Fibroblast of villous mesenchyme (primary cell): ENCODE data around the gene DSEL. TPM values are rescaled to one million over a fixed set of nuclear protein-coding genes. Genes with fewer than 3 reads are reported as not detected.

Source experiments
- DNase-seq: peaks from one replicate; pipeline ENCODE4 v3.0.0-alpha.2; 2010; ENCODE audit warnings: low read depth
- H3K4me3 ChIP-seq: 2 replicates; pipeline ENCODE4 v1.5.1; 2011; ENCODE audit warnings: low read depth, mild to moderate bottlenecking, low read length
- total RNA-seq: library from RNA; depleted of rRNA; stranded (reverse); fragments of >200 nt; gene quantifications from 2 replicates; pipeline ENCODE4 v1.2.3, GENCODE V29; 2012
- TF ChIP-seq, protein P1 (sequence below): IDR thresholded peaks from 2 replicates; pipeline ENCODE4 v1.5.1; 2012; ENCODE audit warnings: low read depth, mild to moderate bottlenecking, low read length; ENCODE audit not compliant: insufficient read depth

The DSEL gene
- total RNA-seq, 1 donor = 218 TPM

DNA sequence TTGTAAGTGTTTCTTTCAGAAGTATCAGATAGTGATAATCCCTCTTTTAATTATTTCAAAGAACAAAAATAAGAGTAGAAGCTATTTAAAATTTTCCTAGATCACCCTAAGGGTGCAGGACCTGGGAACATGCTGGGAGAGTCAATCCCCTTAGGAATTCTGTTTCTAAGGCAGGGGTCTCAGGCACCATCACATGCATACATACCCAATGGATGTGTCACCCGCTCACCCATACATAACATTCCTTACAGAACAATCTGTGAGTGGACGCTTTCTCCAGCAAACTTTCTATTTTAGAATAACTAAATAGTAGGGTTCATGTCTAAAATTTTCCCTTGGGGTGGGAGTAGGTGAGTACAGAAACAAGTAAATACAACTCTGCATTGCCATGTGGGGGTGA is 8.4 kb downstream of the DSEL start:
- TF ChIP-seq, protein P1, sequence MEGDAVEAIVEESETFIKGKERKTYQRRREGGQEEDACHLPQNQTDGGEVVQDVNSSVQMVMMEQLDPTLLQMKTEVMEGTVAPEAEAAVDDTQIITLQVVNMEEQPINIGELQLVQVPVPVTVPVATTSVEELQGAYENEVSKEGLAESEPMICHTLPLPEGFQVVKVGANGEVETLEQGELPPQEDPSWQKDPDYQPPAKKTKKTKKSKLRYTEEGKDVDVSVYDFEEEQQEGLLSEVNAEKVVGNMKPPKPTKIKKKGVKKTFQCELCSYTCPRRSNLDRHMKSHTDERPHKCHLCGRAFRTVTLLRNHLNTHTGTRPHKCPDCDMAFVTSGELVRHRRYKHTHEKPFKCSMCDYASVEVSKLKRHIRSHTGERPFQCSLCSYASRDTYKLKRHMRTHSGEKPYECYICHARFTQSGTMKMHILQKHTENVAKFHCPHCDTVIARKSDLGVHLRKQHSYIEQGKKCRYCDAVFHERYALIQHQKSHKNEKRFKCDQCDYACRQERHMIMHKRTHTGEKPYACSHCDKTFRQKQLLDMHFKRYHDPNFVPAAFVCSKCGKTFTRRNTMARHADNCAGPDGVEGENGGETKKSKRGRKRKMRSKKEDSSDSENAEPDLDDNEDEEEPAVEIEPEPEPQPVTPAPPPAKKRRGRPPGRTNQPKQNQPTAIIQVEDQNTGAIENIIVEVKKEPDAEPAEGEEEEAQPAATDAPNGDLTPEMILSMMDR = no peak
- H3K4me3 ChIP-seq = no peak overlapping the region
- DNase-seq = no peak

DNA sequence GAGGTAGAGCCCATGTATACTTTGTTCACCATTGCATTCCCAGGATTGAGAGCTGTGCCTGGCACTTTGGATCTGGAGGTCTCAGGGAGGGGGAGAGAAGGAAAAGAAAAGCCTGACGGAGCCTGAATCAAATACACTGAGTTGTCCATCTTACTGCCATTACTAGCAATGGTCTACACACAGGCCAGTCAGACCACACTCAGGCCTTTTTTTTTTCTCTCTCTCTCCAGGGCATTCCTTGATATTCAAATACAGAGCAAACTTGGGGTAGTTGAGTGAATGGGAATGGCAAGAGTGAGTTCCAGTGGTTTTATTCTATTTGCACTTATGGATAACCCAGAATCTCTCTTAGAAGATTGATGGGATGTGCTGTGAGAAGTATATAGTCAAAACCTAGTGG is 11.8 kb downstream of the DSEL start:
- TF ChIP-seq, protein P1 = no peak
- H3K4me3 ChIP-seq = no peak overlapping the region
- DNase-seq = no peak

DNA sequence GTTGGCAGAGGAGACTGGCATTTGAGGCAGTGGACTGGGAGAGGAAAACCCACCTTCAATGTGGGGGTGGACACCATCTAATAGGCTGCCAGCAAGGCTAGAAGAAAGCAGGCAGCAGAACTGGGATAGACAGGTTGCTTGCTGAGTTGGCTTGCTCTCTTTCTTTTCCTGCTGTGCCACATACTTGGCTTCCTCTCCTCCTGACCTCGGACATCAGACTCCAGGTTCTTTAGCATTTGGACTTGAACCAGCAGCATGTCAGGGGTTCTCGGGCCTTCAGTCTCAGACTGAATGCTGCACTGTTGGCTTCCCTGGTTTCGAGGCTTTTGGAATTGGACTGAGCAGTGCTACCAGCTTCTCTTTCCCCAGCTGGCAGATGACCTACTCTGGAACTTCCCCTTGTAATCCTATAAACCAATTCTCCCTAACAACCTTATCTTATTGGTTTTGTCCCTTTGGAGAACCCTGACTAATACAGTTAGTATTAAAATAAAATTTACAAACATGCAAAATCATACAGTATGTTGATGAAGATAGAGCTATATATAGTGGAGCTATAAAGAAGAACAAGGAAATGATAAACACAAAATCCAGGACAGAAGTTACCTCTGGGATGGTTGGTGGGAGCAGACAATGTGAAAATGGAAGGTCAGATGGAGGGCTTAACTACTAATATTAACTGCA is 15.9 kb downstream of the DSEL start:
- DNase-seq = no peak
- TF ChIP-seq, protein P1 = no peak

DNA sequence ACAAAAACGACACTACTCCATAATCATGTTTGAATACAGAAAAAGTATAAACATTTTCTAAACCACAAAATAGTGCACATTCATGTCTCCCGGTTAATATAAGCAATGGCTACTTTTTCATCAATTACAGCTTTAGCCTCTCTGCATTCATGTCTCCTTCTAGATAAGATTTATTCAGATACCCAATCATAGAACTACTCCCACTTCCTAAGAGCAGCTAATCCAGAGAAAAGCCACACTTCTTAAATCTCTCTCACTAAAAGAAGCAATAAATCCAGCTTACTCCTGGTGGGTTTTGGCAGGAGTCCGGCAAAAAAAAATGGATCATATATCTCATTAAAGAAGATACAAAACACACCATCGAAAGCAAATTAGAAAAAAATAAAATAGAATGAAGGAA is 20.1 kb downstream of the DSEL start:
- DNase-seq = no peak
- TF ChIP-seq, protein P1 = no peak
- no peak overlapping the region for H3K4me3 ChIP-seq

More for the DNA sequence above, 15.9 kb downstream of the DSEL start:
- H3K4me3 ChIP-seq = no peak overlapping the region

DNA sequence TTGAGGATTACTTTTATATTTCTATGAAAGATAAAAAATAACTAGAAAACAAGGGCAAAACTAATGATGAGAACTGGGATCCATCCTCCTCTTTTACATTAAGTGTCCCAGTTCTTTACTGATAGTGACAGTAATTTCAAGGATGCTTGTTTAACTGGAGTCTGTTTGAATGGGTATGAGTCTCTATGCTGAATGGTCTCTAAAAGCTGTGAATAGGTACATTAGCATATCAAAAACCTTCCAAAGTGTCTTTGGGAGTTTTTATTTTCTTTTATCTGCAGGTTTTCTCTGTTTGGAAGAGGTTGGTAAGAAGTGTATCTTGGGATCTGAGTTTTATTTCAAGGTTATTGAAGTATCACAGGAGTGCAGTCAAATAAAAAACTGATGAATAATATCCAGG is 30.0 kb downstream of the DSEL start:
- H3K4me3 ChIP-seq = no peak overlapping the region
- DNase-seq = no peak
- TF ChIP-seq, protein P1 = no peak

DNA sequence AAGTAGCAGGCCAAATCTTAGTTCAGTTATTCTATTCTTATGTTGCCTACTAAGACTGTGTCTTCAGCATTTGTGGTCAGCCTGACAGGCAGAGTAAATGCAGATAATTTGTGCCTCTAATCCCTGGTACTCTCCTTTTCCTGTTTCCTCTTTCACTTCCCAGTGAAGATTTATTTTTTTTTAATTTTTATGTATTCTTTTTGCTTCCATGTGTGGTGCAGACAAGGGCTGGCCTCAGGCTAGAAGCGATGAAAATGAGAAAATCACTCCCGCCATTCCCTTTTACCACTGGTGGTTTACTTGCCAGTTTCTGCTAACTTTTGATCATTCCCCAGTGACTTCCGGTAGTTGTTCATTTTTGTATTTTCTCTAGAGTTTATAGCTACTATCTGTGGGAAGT is 30.9 kb downstream of the DSEL start:
- no peak for DNase-seq
- no peak overlapping the region for H3K4me3 ChIP-seq
- TF ChIP-seq, protein P1 = no peak

DNA sequence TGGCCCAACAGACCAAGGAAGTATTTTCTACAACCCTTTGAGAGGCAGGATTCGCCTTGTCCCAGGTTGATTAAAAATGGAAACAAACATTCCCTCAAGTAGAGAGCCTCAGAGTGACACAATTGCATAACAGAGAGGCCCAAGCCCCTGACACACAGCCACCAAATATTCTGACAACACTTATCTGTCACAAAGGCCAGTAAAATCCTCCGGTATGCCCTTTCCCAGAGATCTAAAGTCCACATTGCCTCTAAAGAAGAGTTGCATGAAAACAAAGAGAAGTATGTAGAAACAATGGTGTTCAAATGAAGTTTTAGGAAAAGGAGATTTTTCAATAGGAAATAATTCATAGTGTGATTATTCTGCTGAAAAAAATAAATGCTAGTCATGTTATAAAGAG is 32.1 kb downstream of the DSEL start:
- TF ChIP-seq, protein P1 = no peak
- no peak for DNase-seq
- no peak overlapping the region for H3K4me3 ChIP-seq
